HepG2 (cell line): ENCODE data around the gene RHOC.

ENCODE experiments used
- EP300 ChIP-seq, 3 experiments: sonication (generic) in 1 of 3; formaldehyde crosslinking in 1 of 3; IDR thresholded peaks; 2 replicates each; pipeline versions ENCODE4 v1.5.1 to v1.6.1; 2011 to 2020; ENCODE audit warnings: low read depth in 2 of 3, low read length in 2 of 3, borderline replicate concordance in 1 of 3, improper control_type of control experiment in 1 of 3, mild to moderate bottlenecking in 1 of 3, missing genetic modification reagents in 1 of 3, moderate library complexity in 1 of 3
- EZH2 ChIP-seq: conservative IDR thresholded peaks from 2 replicates; pipeline ENCODE4 v1.6.1; 2012; ENCODE audit warnings: mild to moderate bottlenecking, low read depth, low read length, moderate library complexity
- FOXK2 ChIP-seq: fragments of 450-650 bp; IDR thresholded peaks from 2 replicates; pipeline ENCODE4 v1.6.1; 2016
- FOXM1 ChIP-seq: sonication (generic); formaldehyde crosslinking; IDR thresholded peaks from 2 replicates; pipeline ENCODE4 v1.5.0; 2020; ENCODE audit warnings: missing genetic modification reagents
- HNRNPUL1 ChIP-seq: fragments of 200-400 bp; formaldehyde crosslinking; IDR thresholded peaks from 2 replicates; pipeline ENCODE4 v1.6.1; 2017; ENCODE audit warnings: low read depth, mild to moderate bottlenecking, low read length, moderate library complexity
- IKZF1 ChIP-seq: fragments of 450-650 bp; IDR thresholded peaks from 2 replicates; pipeline ENCODE4 v1.7.1; 2016
- MED8 ChIP-seq: sonication (generic); formaldehyde crosslinking; IDR thresholded peaks from 2 replicates; pipeline ENCODE4 v1.8.1; 2023; ENCODE audit warnings: mild to moderate bottlenecking, missing genetic modification reagents; ENCODE audit not compliant: insufficient replicate concordance
- TAF1 ChIP-seq: sonication (generic); formaldehyde crosslinking; IDR thresholded peaks from 2 replicates; pipeline ENCODE4 v1.4.0; 2020; ENCODE audit warnings: missing genetic modification reagents
- TCF12 ChIP-seq, 2 experiments: fragments of 450-650 bp in 1 of 2; sonication (generic) in 1 of 2; formaldehyde crosslinking in 1 of 2; IDR thresholded peaks; 2 replicates each; pipeline versions ENCODE4 v1.6.1 to v1.8.0; 2017 to 2022; ENCODE audit warnings: antibody characterized with exemption in 1 of 2, mild to moderate bottlenecking in 1 of 2, missing genetic modification reagents in 1 of 2, moderate library complexity in 1 of 2
- THYN1 ChIP-seq: sonication (generic); formaldehyde crosslinking; IDR thresholded peaks from 2 replicates; pipeline ENCODE4 v1.8.1; 2023; ENCODE audit warnings: low read depth, mild to moderate bottlenecking, moderate library complexity, missing genetic modification reagents, borderline replicate concordance
- ZBTB4 ChIP-seq: sonication (generic); formaldehyde crosslinking; IDR thresholded peaks from 2 replicates; pipeline ENCODE4 v1.4.0; 2020; ENCODE audit warnings: missing genetic modification reagents, mild to moderate bottlenecking, borderline replicate concordance
- ZKSCAN8 ChIP-seq: IDR thresholded peaks from 2 replicates; pipeline ENCODE4 v1.6.1; 2016; ENCODE audit warnings: borderline replicate concordance, missing genetic modification reagents, missing compliant biosample characterization
- ZNF317 ChIP-seq: sonication (generic); formaldehyde crosslinking; IDR thresholded peaks from 2 replicates; pipeline ENCODE4 v1.5.0; 2020; ENCODE audit warnings: mild to moderate bottlenecking, missing genetic modification reagents
- ZZZ3 ChIP-seq: sonication (generic); formaldehyde crosslinking; IDR thresholded peaks from 2 replicates; pipeline ENCODE4 v1.4.0; 2020; ENCODE audit warnings: missing genetic modification reagents, mild to moderate bottlenecking, borderline replicate concordance

GRCh38 chr1:112689196-112689841 lies 17.6 kb downstream of the RHOC start:
- TF ChIP-seq ZZZ3 (CRISPR knock-in tag) (no peak), EZH2 (no peak), ZKSCAN8 (CRISPR knock-in tag) (no peak), FOXK2 (no peak), TCF12 (IDR thresholded peaks at IDR 0.05) (no peak), TCF12 (CRISPR knock-in tag; IDR thresholded peaks at IDR 0.05) (no peak), IKZF1 (no peak), ZBTB4 (CRISPR knock-in tag) (no peak), FOXM1 (no peak), TAF1 (no peak), THYN1 (CRISPR knock-in tag) (no peak), EP300 (IDR thresholded peaks at IDR 0.05; ENCODE audit: low read depth in 2 of 2, low read length in 2 of 2) (no peak), EP300 (CRISPR knock-in tag; IDR thresholded peaks at IDR 0.05; ENCODE audit: borderline replicate concordance) (no peak), HNRNPUL1 (no peak), MED8 (CRISPR knock-in tag) (no peak), ZNF317 (CRISPR knock-in tag) (no peak)
